Large intestine (tissue), 3 donors: ENCODE measurements around the gene RTEL1. TPM values are rescaled to one million over a fixed set of nuclear protein-coding genes. Genes with fewer than 3 reads are reported as not detected.
"Not testable (repeated sequence)": the region's sequence is repeated elsewhere in the genome, so short reads cannot be mapped to it uniquely, and the experiment has no call there.

ENCODE experiments used
- DNase-seq, 2 donors: peaks; one replicate each; pipeline versions ENCODE4 v3.0.0 to v3.0.0-alpha.2; 2013
- H3K27ac ChIP-seq: one replicate; pipeline ENCODE4 v1.5.1; 2013; ENCODE audit warnings: low read length
- H3K27me3 ChIP-seq: 2 replicates; pipeline ENCODE4 v1.6.1; 2013; ENCODE audit warnings: low read length; ENCODE audit not compliant: control insufficient read depth, insufficient read depth
- H3K36me3 ChIP-seq: 2 replicates; pipeline ENCODE4 v1.6.1; 2013; ENCODE audit warnings: low read length; ENCODE audit not compliant: control insufficient read depth, insufficient read depth
- H3K4me1 ChIP-seq: one replicate; pipeline ENCODE4 v1.6.1; 2013; ENCODE audit warnings: low read length; ENCODE audit not compliant: control insufficient read depth, insufficient read depth
- H3K4me3 ChIP-seq: one replicate; pipeline ENCODE4 v1.5.1; 2013; ENCODE audit warnings: low read length
- H3K9me3 ChIP-seq: one replicate; pipeline ENCODE4 v1.6.1; 2013; ENCODE audit warnings: mild to moderate bottlenecking, low read depth, low read length, moderate library complexity; ENCODE audit not compliant: control insufficient read depth
- WGBS: methylation state at CpG from one replicate; pipeline ENCODE4 v1.1.5; 2013; ENCODE audit warnings: low lambda C conversion rate; ENCODE audit not compliant: insufficient coverage; 5-methylcytosine and 5-hydroxymethylcytosine counted together
- polyA plus RNA-seq: library from polyadenylated mRNA; unstranded; fragments of 120-200 nt; gene quantifications from one replicate; pipeline ENCODE4 v1.2.1, GENCODE V29; 2013

RTEL1 gene
- polyA plus RNA-seq, 1 donor: 12.2 TPM

- not testable (repeated sequence) for H3K4me3 ChIP-seq, H3K4me1 ChIP-seq, H3K9me3 ChIP-seq, H3K27me3 ChIP-seq, H3K27ac ChIP-seq, DNase-seq
- H3K36me3 ChIP-seq: peaks cover 47% of the 10 kb centered on the region
- no CpG with 5 or more reads among the region's 12 CpGs for WGBS
These were observed 13.6 kb downstream of the RTEL1 start for GRCh38 chr20:63671695-63672094.

- Histone ChIP-seq H3K4me3 (no peak overlapping the region), H3K9me3 (no peaks in the 10 kb centered on the region), H3K27ac (no peak overlapping the region), H3K4me1 (no peaks in the 10 kb centered on the region), H3K36me3 (peaks cover 41% of the 10 kb centered on the region), H3K27me3 (no peaks in the 10 kb centered on the region)
- no CpG with 5 or more reads among the region's 10 CpGs for WGBS
- no peak for DNase-seq
These were observed 14.6 kb downstream of the RTEL1 start for GRCh38 chr20:63672666-63673065.

GRCh38 chr20:63673951-63674350 lies 15.8 kb downstream of the RTEL1 start:
- Histone ChIP-seq H3K9me3 (no peaks in the 10 kb centered on the region), H3K27ac (no peak overlapping the region), H3K4me1 (no peaks in the 10 kb centered on the region), H3K4me3 (no peak overlapping the region), H3K36me3 (peaks cover 28% of the 10 kb centered on the region), H3K27me3 (no peaks in the 10 kb centered on the region)
- WGBS: no CpG with 5 or more reads among the region's 14 CpGs
- DNase-seq: no peak

- H3K4me1 ChIP-seq: no peaks in the 10 kb centered on the region
- no peak for DNase-seq
- no peaks in the 10 kb centered on the region for H3K27me3 ChIP-seq
- peaks cover 34% of the 10 kb centered on the region for H3K36me3 ChIP-seq
- no peak overlapping the region for H3K4me3 ChIP-seq
- H3K27ac ChIP-seq: no peak overlapping the region
- WGBS: no CpG with 5 or more reads among the region's 20 CpGs
- H3K9me3 ChIP-seq: no peaks in the 10 kb centered on the region
These were observed 17.7 kb downstream of the RTEL1 start for GRCh38 chr20:63675681-63676368.

GRCh38 chr20:63678071-63678470 lies 20.0 kb downstream of the RTEL1 start:
- Histone ChIP-seq H3K4me3 (no peak overlapping the region), H3K9me3 (no peaks in the 10 kb centered on the region), H3K27ac (no peak overlapping the region), H3K36me3 (peaks cover 28% of the 10 kb centered on the region), H3K4me1 (no peaks in the 10 kb centered on the region), H3K27me3 (no peaks in the 10 kb centered on the region)
- no peak for DNase-seq
- WGBS: no CpG with 5 or more reads among the region's 13 CpGs

- DNase-seq: no peak
- H3K4me3 ChIP-seq: no peak overlapping the region
- no peak overlapping the region for H3K27ac ChIP-seq
- no peaks in the 10 kb centered on the region for H3K9me3 ChIP-seq
- no peaks in the 10 kb centered on the region for H3K4me1 ChIP-seq
- no CpG with 5 or more reads among the region's 38 CpGs for whole genome bisulfite sequencing
- peaks cover 25% of the 10 kb centered on the region for H3K36me3 ChIP-seq
- H3K27me3 ChIP-seq: no peaks in the 10 kb centered on the region
These were observed 20.8 kb downstream of the RTEL1 start for GRCh38 chr20:63678667-63679465.

- H3K4me3 ChIP-seq: no peak overlapping the region
- no peak for DNase-seq
- no peak overlapping the region for H3K27ac ChIP-seq
- H3K36me3 ChIP-seq: peaks cover 20% of the 10 kb centered on the region
- no peaks in the 10 kb centered on the region for H3K4me1 ChIP-seq
- H3K27me3 ChIP-seq: no peaks in the 10 kb centered on the region
- no CpG with 5 or more reads among the region's 19 CpGs for WGBS
- no peaks in the 10 kb centered on the region for H3K9me3 ChIP-seq
These were observed 21.7 kb downstream of the RTEL1 start for GRCh38 chr20:63679799-63680305.

- no CpG with 5 or more reads among the region's 13 CpGs for WGBS
- H3K36me3 ChIP-seq: peaks cover 20% of the 10 kb centered on the region
- no peak overlapping the region for H3K4me3 ChIP-seq
- no peaks in the 10 kb centered on the region for H3K9me3 ChIP-seq
- no peaks in the 10 kb centered on the region for H3K4me1 ChIP-seq
- DNase-seq: no peak
- no peaks in the 10 kb centered on the region for H3K27me3 ChIP-seq
- no peak overlapping the region for H3K27ac ChIP-seq
These were observed 22.3 kb downstream of the RTEL1 start for GRCh38 chr20:63680427-63680826.

- no peak overlapping the region for H3K27ac ChIP-seq
- no CpG with 5 or more reads among the region's 23 CpGs for WGBS
- no peaks in the 10 kb centered on the region for H3K9me3 ChIP-seq
- H3K4me1 ChIP-seq: peaks cover 3% of the 10 kb centered on the region
- peaks cover 15% of the 10 kb centered on the region for H3K36me3 ChIP-seq
- H3K27me3 ChIP-seq: no peaks in the 10 kb centered on the region
- DNase-seq: no peak
- no peak overlapping the region for H3K4me3 ChIP-seq
These were observed 22.9 kb downstream of the RTEL1 start for GRCh38 chr20:63680857-63681608.

- no CpG with 5 or more reads among the region's 13 CpGs for WGBS
- Histone ChIP-seq H3K4me3 (no peak overlapping the region), H3K9me3 (no peaks in the 10 kb centered on the region), H3K27me3 (no peaks in the 10 kb centered on the region), H3K27ac (no peak overlapping the region), H3K4me1 (peaks cover 10% of the 10 kb centered on the region), H3K36me3 (peaks cover 11% of the 10 kb centered on the region)
- DNase-seq: no peak
These were observed 23.6 kb downstream of the RTEL1 start for GRCh38 chr20:63681609-63682142.
